Measurements from ENCODE around the gene MT2A. TPM values are rescaled to one million over a fixed set of nuclear protein-coding genes. Genes with fewer than 3 reads are reported as not detected.
A peak's percentile ranks its signal among the peaks of the same experiment; 100 is the strongest.

The MT2A gene
- total and polyA plus RNA-seq, 2 of the 13 experiments (the other 11 are each of a cell fraction or from before 2014, with no cell fraction given) = 135 to 371 TPM

DNA sequence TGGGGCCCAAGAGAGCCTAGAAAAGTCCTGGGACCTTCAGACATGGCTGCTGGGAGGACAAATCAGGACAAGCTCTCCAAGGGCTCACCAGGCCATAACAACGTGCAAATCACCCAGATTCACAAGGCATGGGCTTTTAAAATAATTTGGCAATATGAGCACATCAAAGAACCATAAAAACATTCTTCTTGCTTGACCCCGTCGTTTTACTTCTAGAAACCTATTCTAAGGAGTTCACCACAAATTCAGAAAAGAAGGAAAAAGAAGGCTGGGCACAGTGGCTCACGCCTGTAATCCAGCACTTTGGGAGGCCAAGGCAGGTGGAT, 31.1 kb upstream of the MT2A start (continued):
- TF ChIP-seq HDAC6 (IDR thresholded peaks at IDR 0.05; ENCODE audit: low read depth, low read length) = no peak
- TF ChIP-seq GTF3A (CRISPR knock-in tag; conservative IDR thresholded peaks at IDR 0.05) = no peak
- TF ChIP-seq ZNF678 (CRISPR knock-in tag; IDR thresholded peaks at IDR 0.05) = no peak
- TF ChIP-seq KAT7 (CRISPR knock-in tag; IDR thresholded peaks at IDR 0.05; ENCODE audit: borderline replicate concordance) = no peak
- no peak for TF ChIP-seq ZFYVE20 (CRISPR knock-in tag; IDR thresholded peaks at IDR 0.05; ENCODE audit: borderline replicate concordance, low read depth)
- no peak for TF ChIP-seq SMAD3 (CRISPR knock-in tag; IDR thresholded peaks at IDR 0.05)
- 0 out of 2 replicates have a peak, but pooled peaks have one; percentile 61 for TF ChIP-seq ZNF598 (CRISPR knock-in tag; IDR thresholded peaks at IDR 0.05; ENCODE audit: borderline replicate concordance)
- TF ChIP-seq ZZZ3 (CRISPR knock-in tag; IDR thresholded peaks at IDR 0.05; ENCODE audit: borderline replicate concordance) = no peak
- 0 out of 2 replicates have a peak, but pooled peaks have one; percentile 11 for TF ChIP-seq ZNF563 (CRISPR knock-in tag; IDR thresholded peaks at IDR 0.05)
- TF ChIP-seq, protein P1, sequence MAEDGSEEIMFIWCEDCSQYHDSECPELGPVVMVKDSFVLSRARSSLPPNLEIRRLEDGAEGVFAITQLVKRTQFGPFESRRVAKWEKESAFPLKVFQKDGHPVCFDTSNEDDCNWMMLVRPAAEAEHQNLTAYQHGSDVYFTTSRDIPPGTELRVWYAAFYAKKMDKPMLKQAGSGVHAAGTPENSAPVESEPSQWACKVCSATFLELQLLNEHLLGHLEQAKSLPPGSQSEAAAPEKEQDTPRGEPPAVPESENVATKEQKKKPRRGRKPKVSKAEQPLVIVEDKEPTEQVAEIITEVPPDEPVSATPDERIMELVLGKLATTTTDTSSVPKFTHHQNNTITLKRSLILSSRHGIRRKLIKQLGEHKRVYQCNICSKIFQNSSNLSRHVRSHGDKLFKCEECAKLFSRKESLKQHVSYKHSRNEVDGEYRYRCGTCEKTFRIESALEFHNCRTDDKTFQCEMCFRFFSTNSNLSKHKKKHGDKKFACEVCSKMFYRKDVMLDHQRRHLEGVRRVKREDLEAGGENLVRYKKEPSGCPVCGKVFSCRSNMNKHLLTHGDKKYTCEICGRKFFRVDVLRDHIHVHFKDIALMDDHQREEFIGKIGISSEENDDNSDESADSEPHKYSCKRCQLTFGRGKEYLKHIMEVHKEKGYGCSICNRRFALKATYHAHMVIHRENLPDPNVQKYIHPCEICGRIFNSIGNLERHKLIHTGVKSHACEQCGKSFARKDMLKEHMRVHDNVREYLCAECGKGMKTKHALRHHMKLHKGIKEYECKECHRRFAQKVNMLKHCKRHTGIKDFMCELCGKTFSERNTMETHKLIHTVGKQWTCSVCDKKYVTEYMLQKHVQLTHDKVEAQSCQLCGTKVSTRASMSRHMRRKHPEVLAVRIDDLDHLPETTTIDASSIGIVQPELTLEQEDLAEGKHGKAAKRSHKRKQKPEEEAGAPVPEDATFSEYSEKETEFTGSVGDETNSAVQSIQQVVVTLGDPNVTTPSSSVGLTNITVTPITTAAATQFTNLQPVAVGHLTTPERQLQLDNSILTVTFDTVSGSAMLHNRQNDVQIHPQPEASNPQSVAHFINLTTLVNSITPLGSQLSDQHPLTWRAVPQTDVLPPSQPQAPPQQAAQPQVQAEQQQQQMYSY (CRISPR knock-in tag; IDR thresholded peaks at IDR 0.05) = no peak
- TF ChIP-seq, protein P2, sequence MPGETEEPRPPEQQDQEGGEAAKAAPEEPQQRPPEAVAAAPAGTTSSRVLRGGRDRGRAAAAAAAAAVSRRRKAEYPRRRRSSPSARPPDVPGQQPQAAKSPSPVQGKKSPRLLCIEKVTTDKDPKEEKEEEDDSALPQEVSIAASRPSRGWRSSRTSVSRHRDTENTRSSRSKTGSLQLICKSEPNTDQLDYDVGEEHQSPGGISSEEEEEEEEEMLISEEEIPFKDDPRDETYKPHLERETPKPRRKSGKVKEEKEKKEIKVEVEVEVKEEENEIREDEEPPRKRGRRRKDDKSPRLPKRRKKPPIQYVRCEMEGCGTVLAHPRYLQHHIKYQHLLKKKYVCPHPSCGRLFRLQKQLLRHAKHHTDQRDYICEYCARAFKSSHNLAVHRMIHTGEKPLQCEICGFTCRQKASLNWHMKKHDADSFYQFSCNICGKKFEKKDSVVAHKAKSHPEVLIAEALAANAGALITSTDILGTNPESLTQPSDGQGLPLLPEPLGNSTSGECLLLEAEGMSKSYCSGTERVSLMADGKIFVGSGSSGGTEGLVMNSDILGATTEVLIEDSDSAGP (CRISPR knock-in tag; IDR thresholded peaks at IDR 0.05; ENCODE audit: borderline replicate concordance) = 0 out of 2 replicates have a peak, but pooled peaks have one; percentile 10
- no peak for TF ChIP-seq HNF4A (CRISPR knock-in tag; IDR thresholded peaks at IDR 0.05)
- TF ChIP-seq NCOA1 (CRISPR knock-in tag; IDR thresholded peaks at IDR 0.05) = no peak
- TF ChIP-seq ZMYM4 (CRISPR knock-in tag; IDR thresholded peaks at IDR 0.05) = no peak
- TF ChIP-seq ZEB1 (IDR thresholded peaks at IDR 0.05; ENCODE audit: insufficient replicate concordance, low read depth) = peak; percentile 16
- TF ChIP-seq, protein P3, sequence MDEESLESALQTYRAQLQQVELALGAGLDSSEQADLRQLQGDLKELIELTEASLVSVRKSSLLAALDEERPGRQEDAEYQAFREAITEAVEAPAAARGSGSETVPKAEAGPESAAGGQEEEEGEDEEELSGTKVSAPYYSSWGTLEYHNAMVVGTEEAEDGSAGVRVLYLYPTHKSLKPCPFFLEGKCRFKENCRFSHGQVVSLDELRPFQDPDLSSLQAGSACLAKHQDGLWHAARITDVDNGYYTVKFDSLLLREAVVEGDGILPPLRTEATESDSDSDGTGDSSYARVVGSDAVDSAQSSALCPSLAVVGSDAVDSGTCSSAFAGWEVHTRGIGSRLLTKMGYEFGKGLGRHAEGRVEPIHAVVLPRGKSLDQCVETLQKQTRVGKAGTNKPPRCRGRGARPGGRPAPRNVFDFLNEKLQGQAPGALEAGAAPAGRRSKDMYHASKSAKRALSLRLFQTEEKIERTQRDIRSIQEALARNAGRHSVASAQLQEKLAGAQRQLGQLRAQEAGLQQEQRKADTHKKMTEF (CRISPR knock-in tag; IDR thresholded peaks at IDR 0.05) = no peak
- 0 out of 2 replicates have a peak, but pooled peaks have one; percentile 4 for TF ChIP-seq ZNF276 (CRISPR knock-in tag; IDR thresholded peaks at IDR 0.05; ENCODE audit: low read depth)
- TF ChIP-seq, protein P4, sequence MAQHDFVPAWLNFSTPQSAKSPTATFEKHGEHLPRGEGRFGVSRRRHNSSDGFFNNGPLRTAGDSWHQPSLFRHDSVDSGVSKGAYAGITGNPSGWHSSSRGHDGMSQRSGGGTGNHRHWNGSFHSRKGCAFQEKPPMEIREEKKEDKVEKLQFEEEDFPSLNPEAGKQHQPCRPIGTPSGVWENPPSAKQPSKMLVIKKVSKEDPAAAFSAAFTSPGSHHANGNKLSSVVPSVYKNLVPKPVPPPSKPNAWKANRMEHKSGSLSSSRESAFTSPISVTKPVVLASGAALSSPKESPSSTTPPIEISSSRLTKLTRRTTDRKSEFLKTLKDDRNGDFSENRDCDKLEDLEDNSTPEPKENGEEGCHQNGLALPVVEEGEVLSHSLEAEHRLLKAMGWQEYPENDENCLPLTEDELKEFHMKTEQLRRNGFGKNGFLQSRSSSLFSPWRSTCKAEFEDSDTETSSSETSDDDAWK (CRISPR knock-in tag; IDR thresholded peaks at IDR 0.05) = no peak
